ENCODE results near the gene CYLC2. TPM values are rescaled to one million over a fixed set of nuclear protein-coding genes. Genes with fewer than 3 reads are reported as not detected.

Gene CYLC2
- total RNA-seq, 1 experiment from 2014 or later: not detected

DNA sequence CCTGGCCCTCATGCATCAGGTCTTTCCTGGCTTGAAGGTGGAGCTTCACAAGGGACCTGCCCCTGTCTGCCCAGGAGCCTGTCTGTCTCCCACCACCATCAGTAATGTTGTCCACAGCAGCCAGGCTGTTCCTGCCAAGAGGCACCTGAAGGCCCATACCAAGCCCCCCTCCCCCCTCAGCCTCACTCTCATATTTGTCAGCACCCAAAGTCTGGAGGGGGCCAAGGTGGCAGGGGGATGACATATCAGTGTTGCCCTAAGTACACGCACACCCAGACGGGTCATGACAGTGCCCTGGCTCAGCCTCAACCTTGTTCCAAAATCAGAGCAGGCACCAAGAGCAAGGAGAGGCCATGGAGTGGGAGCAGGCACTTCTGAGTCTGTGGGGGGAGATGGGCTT lies 27.2 kb upstream of the CYLC2 start:
- H2BK120ac ChIP-seq (ENCODE audit: low read depth, low read length, poor library complexity, severe bottlenecking): no peak overlapping the region
- H2BK12ac ChIP-seq (ENCODE audit: insufficient read length, low read depth, low read length): no peak overlapping the region
- H3K9me3 Mint-ChIP-seq: peaks cover 15 to 20% of the 10 kb centered on the region in 2 experiments
- no peak overlapping the region for H3K4me3 Mint-ChIP-seq
- no CpG with 5 or more reads among the region's 2 CpGs for WGBS (ENCODE audit: extremely low coverage, insufficient read length, low lambda C conversion rate)
- no peak overlapping the region for H2BK20ac ChIP-seq (ENCODE audit: low read depth, low read length, poor library complexity, severe bottlenecking)
- no peak overlapping the region for H4K5ac ChIP-seq (ENCODE audit: insufficient read length, low read depth, low read length)
- no peak overlapping the region for H2AFZ ChIP-seq (ENCODE audit: low read length)
- H2BK15ac ChIP-seq (ENCODE audit: low read depth, low read length): no peak overlapping the region
- H3K9me3 ChIP-seq (ENCODE audit: control insufficient read depth, low read depth, low read length): no peaks in the 10 kb centered on the region
- no peak for DNase-seq
- no peak overlapping the region for H3K56ac ChIP-seq (ENCODE audit: insufficient read length, low read depth, low read length)
- H3K23ac ChIP-seq (ENCODE audit: insufficient read length, low read depth, low read length): no peak overlapping the region
- no peak overlapping the region for H3K9ac ChIP-seq (ENCODE audit: extremely low read depth, insufficient read length, low read length)
- no peaks in the 10 kb centered on the region for H3K4me1 ChIP-seq (ENCODE audit: insufficient read depth, low read length)
- H3K27ac ChIP-seq (ENCODE audit: insufficient read length, low read depth, low read length): no peak overlapping the region
- H4K20me1 ChIP-seq (ENCODE audit: control insufficient read depth, insufficient read depth, insufficient read length): no peaks in the 10 kb centered on the region
- no peaks in the 10 kb centered on the region for H3K4me1 Mint-ChIP-seq
- no peak overlapping the region for H3K18ac ChIP-seq (ENCODE audit: insufficient read length, low read depth, low read length)
- H2AK5ac ChIP-seq (ENCODE audit: insufficient read length, low read length): no peak overlapping the region
- TF ChIP-seq, protein P1, sequence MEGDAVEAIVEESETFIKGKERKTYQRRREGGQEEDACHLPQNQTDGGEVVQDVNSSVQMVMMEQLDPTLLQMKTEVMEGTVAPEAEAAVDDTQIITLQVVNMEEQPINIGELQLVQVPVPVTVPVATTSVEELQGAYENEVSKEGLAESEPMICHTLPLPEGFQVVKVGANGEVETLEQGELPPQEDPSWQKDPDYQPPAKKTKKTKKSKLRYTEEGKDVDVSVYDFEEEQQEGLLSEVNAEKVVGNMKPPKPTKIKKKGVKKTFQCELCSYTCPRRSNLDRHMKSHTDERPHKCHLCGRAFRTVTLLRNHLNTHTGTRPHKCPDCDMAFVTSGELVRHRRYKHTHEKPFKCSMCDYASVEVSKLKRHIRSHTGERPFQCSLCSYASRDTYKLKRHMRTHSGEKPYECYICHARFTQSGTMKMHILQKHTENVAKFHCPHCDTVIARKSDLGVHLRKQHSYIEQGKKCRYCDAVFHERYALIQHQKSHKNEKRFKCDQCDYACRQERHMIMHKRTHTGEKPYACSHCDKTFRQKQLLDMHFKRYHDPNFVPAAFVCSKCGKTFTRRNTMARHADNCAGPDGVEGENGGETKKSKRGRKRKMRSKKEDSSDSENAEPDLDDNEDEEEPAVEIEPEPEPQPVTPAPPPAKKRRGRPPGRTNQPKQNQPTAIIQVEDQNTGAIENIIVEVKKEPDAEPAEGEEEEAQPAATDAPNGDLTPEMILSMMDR (conservative IDR thresholded peaks at IDR 0.05): no peak
- no peak overlapping the region for H3K27ac Mint-ChIP-seq
- H3K14ac ChIP-seq (ENCODE audit: insufficient read depth, low read length): no peak overlapping the region
- H3T11ph ChIP-seq (ENCODE audit: low read length): no peak overlapping the region
- H3K27me3 ChIP-seq (ENCODE audit: insufficient read depth, low read length): no peaks in the 10 kb centered on the region
- H2BK5ac ChIP-seq (ENCODE audit: insufficient read length, low read length): no peak overlapping the region
- no peak overlapping the region for H4K91ac ChIP-seq (ENCODE audit: insufficient read length, low read depth, low read length)
- no peak overlapping the region for H3K4ac ChIP-seq (ENCODE audit: low read depth, low read length)
- no peak overlapping the region for H4K8ac ChIP-seq (replicated peaks; ENCODE audit: insufficient read length, low read depth, low read length)
- H3K79me1 ChIP-seq (ENCODE audit: insufficient read depth, low read depth, low read length, poor library complexity, severe bottlenecking): no peaks in the 10 kb centered on the region
- H3K36me3 Mint-ChIP-seq (ENCODE audit: insufficient read depth in 1 of 3, low read depth in 3 of 3): peaks cover 0 to 13% (median 4%) of the 10 kb centered on the region in 3 experiments; a peak in 4 of 7 replicates
- no peaks in the 10 kb centered on the region for H3K79me2 ChIP-seq (ENCODE audit: insufficient read depth, low read length)
- H3K23me2 ChIP-seq (ENCODE audit: insufficient read length, low read depth, low read length, poor library complexity, severe bottlenecking): no peaks in the 10 kb centered on the region
- no peaks in the 10 kb centered on the region for H3K27me3 Mint-ChIP-seq (ENCODE audit: low read depth)
- H3K4me2 ChIP-seq (ENCODE audit: insufficient read depth, insufficient read length, low read length): no peak overlapping the region

All from H9 (cell line).